WTC11 (cell line): ENCODE results near the gene ACOT4. TPM values are rescaled to one million over a fixed set of nuclear protein-coding genes. Genes with fewer than 3 reads are reported as not detected.

ENCODE experiments used
- ATAC-seq: fragments of 200-7000 bp; cut with Tn5 transposase; 2 replicates; pipeline ENCODE4 v1.10.0; 2021; ENCODE audit warnings: mild to moderate bottlenecking, moderate library complexity
- CTCF ChIA-PET: fragments of 300-600 bp; sonication (Branson Sonifier 250); formaldehyde crosslinking; loops from one replicate; lab custom pipeline; 2021; ENCODE audit warnings: antibody characterized with exemption; lab: Charles Lee
- POLR2A ChIA-PET: fragments of 350-600 bp; sonication (Branson Sonifier 250); formaldehyde crosslinking; loops from one replicate; lab custom pipeline; 2021; ENCODE audit warnings: antibody characterized with exemption; lab: Charles Lee
- DNase-seq: peaks from one replicate; pipeline ENCODE4 v3.0.0; 2021; ENCODE audit warnings: low spot score
- H3K27ac Mint-ChIP-seq: 2 replicates; pipeline ENCODE4 v1.8.0; 2021; ENCODE audit warnings: mixed read lengths
- H3K27me3 Mint-ChIP-seq: 2 replicates; pipeline ENCODE4 v1.8.0; 2021; ENCODE audit warnings: low read depth, mild to moderate bottlenecking, moderate library complexity, mixed read lengths
- H3K36me3 Mint-ChIP-seq: 2 replicates; pipeline ENCODE4 v1.8.0; 2021; ENCODE audit warnings: mixed read lengths
- H3K4me1 Mint-ChIP-seq: 2 replicates; pipeline ENCODE4 v1.8.0; 2022; ENCODE audit warnings: mixed read lengths
- H3K4me3 Mint-ChIP-seq: 2 replicates; pipeline ENCODE4 v1.8.0; 2021; ENCODE audit warnings: mild to moderate bottlenecking, moderate library complexity, mixed read lengths
- H3K9me3 Mint-ChIP-seq: 2 replicates; pipeline ENCODE4 v1.8.0; 2021; ENCODE audit warnings: mixed read lengths
- AR ChIP-seq: fragments of 250-450 bp; sonication (Bioruptor Pico); IDR thresholded peaks from 2 replicates; pipeline ENCODE4 v1.9.0; 2021; ENCODE audit warnings: mild to moderate bottlenecking
- ATF3 ChIP-seq: sonication (generic); formaldehyde crosslinking; conservative IDR thresholded peaks from 2 replicates; pipeline ENCODE4 v1.8.1; 2022; ENCODE audit warnings: mild to moderate bottlenecking, missing genetic modification reagents
- CDX4 ChIP-seq: fragments of 250-450 bp; sonication (Bioruptor Pico); IDR thresholded peaks from 2 replicates; pipeline ENCODE4 v1.9.0; 2021; ENCODE audit warnings: moderate library complexity, mild to moderate bottlenecking, inconsistent platforms, borderline replicate concordance
- ERG ChIP-seq: fragments of 250-450 bp; sonication (Bioruptor Pico); IDR thresholded peaks from 2 replicates; pipeline ENCODE4 v1.8.0; 2021; ENCODE audit warnings: mild to moderate bottlenecking
- ESRRA ChIP-seq: sonication (generic); formaldehyde crosslinking; IDR thresholded peaks from 2 replicates; pipeline ENCODE4 v1.8.1; 2022; ENCODE audit warnings: mild to moderate bottlenecking, missing genetic modification reagents, borderline replicate concordance
- ETV6 ChIP-seq: sonication (generic); formaldehyde crosslinking; IDR thresholded peaks from 2 replicates; pipeline ENCODE4 v1.8.1; 2022; ENCODE audit warnings: mild to moderate bottlenecking, missing genetic modification reagents
- FOXJ3 ChIP-seq: sonication (generic); formaldehyde crosslinking; IDR thresholded peaks from 2 replicates; pipeline ENCODE4 v1.9.0; 2021; ENCODE audit warnings: missing genetic modification reagents, mild to moderate bottlenecking, borderline replicate concordance
- FOXK1 ChIP-seq: sonication (generic); formaldehyde crosslinking; IDR thresholded peaks from 2 replicates; pipeline ENCODE4 v1.8.0; 2022; ENCODE audit warnings: mild to moderate bottlenecking, moderate library complexity, missing genetic modification reagents
- GABPB1 ChIP-seq: sonication (generic); formaldehyde crosslinking; IDR thresholded peaks from 2 replicates; pipeline ENCODE4 v1.8.1; 2023; ENCODE audit warnings: mild to moderate bottlenecking, missing genetic modification reagents
- GRHL2 ChIP-seq: fragments of 250-450 bp; sonication (Bioruptor Pico); IDR thresholded peaks from 2 replicates; pipeline ENCODE4 v1.8.0; 2022; ENCODE audit warnings: mild to moderate bottlenecking, moderate library complexity; ENCODE audit not compliant: insufficient replicate concordance, severe bottlenecking
- IRF2 ChIP-seq: sonication (generic); formaldehyde crosslinking; IDR thresholded peaks from 2 replicates; pipeline ENCODE4 v1.8.0; 2022; ENCODE audit warnings: low read depth, missing genetic modification reagents, borderline replicate concordance
- MAX ChIP-seq: sonication (generic); formaldehyde crosslinking; IDR thresholded peaks from 2 replicates; pipeline ENCODE4 v1.8.0; 2022; ENCODE audit warnings: mild to moderate bottlenecking, missing genetic modification reagents
- NFYB ChIP-seq: sonication (generic); formaldehyde crosslinking; conservative IDR thresholded peaks from 2 replicates; pipeline ENCODE4 v1.8.0; 2022; ENCODE audit warnings: low read depth, missing genetic modification reagents
- NR2C2 ChIP-seq: sonication (generic); formaldehyde crosslinking; IDR thresholded peaks from 2 replicates; pipeline ENCODE4 v1.8.0; 2022; ENCODE audit warnings: mild to moderate bottlenecking, missing genetic modification reagents
- NR3C1 ChIP-seq: sonication (generic); formaldehyde crosslinking; conservative IDR thresholded peaks from 2 replicates; pipeline ENCODE4 v1.8.1; 2023; ENCODE audit warnings: low read depth, mild to moderate bottlenecking, missing genetic modification reagents
- OVOL2 ChIP-seq: fragments of 250-450 bp; sonication (Bioruptor Pico); IDR thresholded peaks from 2 replicates; pipeline ENCODE4 v1.9.0; 2021; ENCODE audit warnings: mild to moderate bottlenecking, borderline replicate concordance
- USF2 ChIP-seq: sonication (generic); formaldehyde crosslinking; IDR thresholded peaks from 2 replicates; pipeline ENCODE4 v1.8.1; 2023; ENCODE audit warnings: mild to moderate bottlenecking, missing genetic modification reagents, moderate library complexity
- ZBTB21 ChIP-seq: sonication (generic); formaldehyde crosslinking; IDR thresholded peaks from 2 replicates; pipeline ENCODE4 v1.8.1; 2023; ENCODE audit warnings: mild to moderate bottlenecking, missing genetic modification reagents, borderline replicate concordance
- ZNF121 ChIP-seq: sonication (generic); formaldehyde crosslinking; IDR thresholded peaks from 2 replicates; pipeline ENCODE4 v1.8.0; 2023; ENCODE audit warnings: missing genetic modification reagents
- ZNF219 ChIP-seq: sonication (generic); formaldehyde crosslinking; IDR thresholded peaks from 2 replicates; pipeline ENCODE4 v1.8.0; 2023; ENCODE audit warnings: missing genetic modification reagents, mild to moderate bottlenecking, borderline replicate concordance
- total RNA-seq: library from RNA; stranded (reverse); gene quantifications from 3 replicates; pipeline ENCODE4 v1.2.3, GENCODE V29; 2021
- TF ChIP-seq, protein P1 (sequence below): sonication (generic); formaldehyde crosslinking; IDR thresholded peaks from 2 replicates; pipeline ENCODE4 v1.8.1; 2022; ENCODE audit warnings: mild to moderate bottlenecking, missing genetic modification reagents, moderate library complexity, borderline replicate concordance
- TF ChIP-seq, protein P2 (sequence below): fragments of 250-450 bp; sonication (Bioruptor Pico); IDR thresholded peaks from 2 replicates; pipeline ENCODE4 v2.1.2; 2022; ENCODE audit warnings: mild to moderate bottlenecking, moderate library complexity

The ACOT4 gene
- total RNA-seq, 1 experiment from 2014 or later, result 1.6 TPM

DNA sequence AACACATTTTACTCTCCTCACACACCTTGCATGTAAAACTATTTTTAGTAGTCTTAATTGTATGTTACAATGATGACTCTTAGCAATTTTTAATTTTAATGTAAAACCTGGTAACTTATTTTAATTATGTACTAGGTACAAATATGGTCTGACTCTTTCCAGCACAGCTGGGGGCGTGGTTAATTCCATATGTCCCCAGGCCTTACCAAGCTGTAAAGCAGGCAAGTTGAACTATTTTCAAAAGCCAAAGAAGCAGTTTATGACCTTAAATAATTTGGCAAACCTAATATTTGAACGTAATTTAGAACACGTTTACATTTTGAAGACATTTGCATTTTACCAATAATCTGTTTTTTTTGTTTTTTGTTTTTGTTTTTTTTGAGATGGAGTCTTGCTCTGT is 11.3 kb downstream of the ACOT4 start:
- Mint-ChIP-seq H3K9me3 (peaks cover 22% of the 10 kb centered on the region), H3K27me3 (no peaks in the 10 kb centered on the region; the same call in 1 of the 2 replicates), H3K4me1 (no peaks in the 10 kb centered on the region)
- no peak for ATAC-seq
- POLR2A ChIA-PET, result no interaction called here
- no peak for TF ChIP-seq ZBTB21
- TF ChIP-seq NFYB, result no peak
- no peak for TF ChIP-seq CDX4 (CRISPR knock-in tag)
- TF ChIP-seq ESRRA, result no peak
- TF ChIP-seq, all 79 proteins: peak for 0
- CTCF ChIA-PET, result interaction anchor here (1.3 kb wide), 1 partner anchor 10 kb away, joined by 3 read pairs; the partner anchor contains the start of gene ACOT6
- Mint-ChIP-seq H3K4me3 (no peak overlapping the region), H3K36me3 (peaks cover 22% of the 10 kb centered on the region), H3K27ac (no peak overlapping the region)
- DNase-seq, result no peak

- ATAC-seq (no peak), DNase-seq (no peak)
- TF ChIP-seq, protein P1, sequence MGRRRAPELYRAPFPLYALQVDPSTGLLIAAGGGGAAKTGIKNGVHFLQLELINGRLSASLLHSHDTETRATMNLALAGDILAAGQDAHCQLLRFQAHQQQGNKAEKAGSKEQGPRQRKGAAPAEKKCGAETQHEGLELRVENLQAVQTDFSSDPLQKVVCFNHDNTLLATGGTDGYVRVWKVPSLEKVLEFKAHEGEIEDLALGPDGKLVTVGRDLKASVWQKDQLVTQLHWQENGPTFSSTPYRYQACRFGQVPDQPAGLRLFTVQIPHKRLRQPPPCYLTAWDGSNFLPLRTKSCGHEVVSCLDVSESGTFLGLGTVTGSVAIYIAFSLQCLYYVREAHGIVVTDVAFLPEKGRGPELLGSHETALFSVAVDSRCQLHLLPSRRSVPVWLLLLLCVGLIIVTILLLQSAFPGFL (CRISPR knock-in tag), result no peak
- no peak for TF ChIP-seq ZNF121
- TF ChIP-seq NR3C1 (CRISPR knock-in tag), result no peak
- no peak for TF ChIP-seq CDX4 (CRISPR knock-in tag)
- no peak for TF ChIP-seq ETV6
- TF ChIP-seq FOXJ3 (CRISPR knock-in tag), result no peak
- no peak for TF ChIP-seq ESRRA
- TF ChIP-seq, protein P2, sequence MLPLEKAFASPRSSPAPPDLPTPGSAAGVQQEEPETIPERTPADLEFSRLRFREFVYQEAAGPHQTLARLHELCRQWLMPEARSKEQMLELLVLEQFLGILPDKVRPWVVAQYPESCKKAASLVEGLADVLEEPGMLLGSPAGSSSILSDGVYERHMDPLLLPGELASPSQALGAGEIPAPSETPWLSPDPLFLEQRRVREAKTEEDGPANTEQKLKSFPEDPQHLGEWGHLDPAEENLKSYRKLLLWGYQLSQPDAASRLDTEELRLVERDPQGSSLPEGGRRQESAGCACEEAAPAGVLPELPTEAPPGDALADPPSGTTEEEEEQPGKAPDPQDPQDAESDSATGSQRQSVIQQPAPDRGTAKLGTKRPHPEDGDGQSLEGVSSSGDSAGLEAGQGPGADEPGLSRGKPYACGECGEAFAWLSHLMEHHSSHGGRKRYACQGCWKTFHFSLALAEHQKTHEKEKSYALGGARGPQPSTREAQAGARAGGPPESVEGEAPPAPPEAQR (CRISPR knock-in tag), result no peak
- peaks cover 3% of the 10 kb centered on the region for H3K27me3 Mint-ChIP-seq
- H3K4me1 Mint-ChIP-seq, result no peaks in the 10 kb centered on the region
- H3K36me3 Mint-ChIP-seq, result peaks cover 27% of the 10 kb centered on the region
- ChIA-PET POLR2A (no interaction called here), CTCF (no interaction called here)
- no peak overlapping the region for H3K27ac Mint-ChIP-seq
- H3K4me3 Mint-ChIP-seq, result no peak overlapping the region
- H3K9me3 Mint-ChIP-seq, result peaks cover 25% of the 10 kb centered on the region
These were observed 14.6 kb downstream of the ACOT4 start for GRCh38 chr14:73606271-73606670.

DNA sequence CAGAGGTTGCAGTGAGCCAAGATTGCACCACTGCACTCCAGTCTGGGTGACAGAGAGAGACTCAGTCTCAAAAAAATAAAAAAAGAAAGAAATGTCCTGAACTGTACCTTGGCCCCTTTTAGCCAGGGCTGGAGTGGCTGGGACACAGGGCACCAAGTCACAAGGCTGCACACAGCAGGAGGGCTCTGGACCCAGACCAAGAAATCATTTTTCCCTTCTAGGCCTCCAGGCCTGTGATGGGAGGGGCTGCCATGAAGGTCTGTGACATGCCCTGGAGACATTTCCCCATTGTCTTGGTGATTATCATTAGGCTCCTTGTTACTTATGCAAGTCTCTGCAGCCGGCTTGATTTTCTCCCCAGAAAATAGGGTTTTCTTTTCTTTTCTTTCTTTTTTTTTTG is 15.6 kb downstream of the ACOT4 start:
- TF ChIP-seq ERG (CRISPR knock-in tag) (no peak), ATF3 (no peak), GABPB1 (CRISPR knock-in tag) (no peak), FOXK1 (CRISPR knock-in tag) (no peak), NR2C2 (CRISPR knock-in tag) (no peak), IRF2 (no peak), USF2 (CRISPR knock-in tag) (no peak), ZNF219 (CRISPR knock-in tag) (no peak), GRHL2 (CRISPR knock-in tag) (no peak), ZNF121 (no peak), MAX (CRISPR knock-in tag) (no peak), OVOL2 (CRISPR knock-in tag) (no peak), AR (CRISPR knock-in tag) (no peak)
- Mint-ChIP-seq H3K27me3 (peaks cover 11% of the 10 kb centered on the region), H3K9me3 (peaks cover 25% of the 10 kb centered on the region), H3K4me1 (no peaks in the 10 kb centered on the region), H3K36me3 (peaks cover 27% of the 10 kb centered on the region), H3K4me3 (no peak overlapping the region), H3K27ac (no peak overlapping the region)
- ChIA-PET CTCF (no interaction called here), POLR2A (no interaction called here)
- ATAC-seq (no peak), DNase-seq (no peak)
